DMS53 (cell line): Measurements from ENCODE around the gene TGFB2.

Experiments
- DNase-seq: peaks from one replicate; lab custom pipeline; 2025; lab: John Stamatoyannopoulos, UW

TGFB2 gene

DNA sequence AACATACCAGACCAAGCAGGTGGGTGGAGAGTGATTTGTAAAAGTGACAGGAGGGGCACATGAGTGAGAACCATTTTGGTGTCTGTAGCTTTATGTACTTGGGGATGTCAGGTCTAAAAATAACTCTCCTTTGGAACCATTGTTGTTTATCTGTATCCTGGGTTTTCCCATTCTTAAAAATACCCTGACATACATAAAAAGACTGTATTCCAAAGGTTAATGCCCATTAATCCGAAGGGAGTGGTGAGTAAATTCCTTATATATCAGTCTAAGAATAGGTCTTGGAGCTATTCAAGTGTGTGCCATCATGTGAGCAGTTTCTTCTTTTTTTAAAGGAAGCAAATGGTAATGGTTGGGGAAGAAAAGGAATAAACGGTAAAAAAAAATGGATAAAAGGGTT is 117.5 kb downstream of the TGFB2 start:
- no peak for DNase-seq

DNA sequence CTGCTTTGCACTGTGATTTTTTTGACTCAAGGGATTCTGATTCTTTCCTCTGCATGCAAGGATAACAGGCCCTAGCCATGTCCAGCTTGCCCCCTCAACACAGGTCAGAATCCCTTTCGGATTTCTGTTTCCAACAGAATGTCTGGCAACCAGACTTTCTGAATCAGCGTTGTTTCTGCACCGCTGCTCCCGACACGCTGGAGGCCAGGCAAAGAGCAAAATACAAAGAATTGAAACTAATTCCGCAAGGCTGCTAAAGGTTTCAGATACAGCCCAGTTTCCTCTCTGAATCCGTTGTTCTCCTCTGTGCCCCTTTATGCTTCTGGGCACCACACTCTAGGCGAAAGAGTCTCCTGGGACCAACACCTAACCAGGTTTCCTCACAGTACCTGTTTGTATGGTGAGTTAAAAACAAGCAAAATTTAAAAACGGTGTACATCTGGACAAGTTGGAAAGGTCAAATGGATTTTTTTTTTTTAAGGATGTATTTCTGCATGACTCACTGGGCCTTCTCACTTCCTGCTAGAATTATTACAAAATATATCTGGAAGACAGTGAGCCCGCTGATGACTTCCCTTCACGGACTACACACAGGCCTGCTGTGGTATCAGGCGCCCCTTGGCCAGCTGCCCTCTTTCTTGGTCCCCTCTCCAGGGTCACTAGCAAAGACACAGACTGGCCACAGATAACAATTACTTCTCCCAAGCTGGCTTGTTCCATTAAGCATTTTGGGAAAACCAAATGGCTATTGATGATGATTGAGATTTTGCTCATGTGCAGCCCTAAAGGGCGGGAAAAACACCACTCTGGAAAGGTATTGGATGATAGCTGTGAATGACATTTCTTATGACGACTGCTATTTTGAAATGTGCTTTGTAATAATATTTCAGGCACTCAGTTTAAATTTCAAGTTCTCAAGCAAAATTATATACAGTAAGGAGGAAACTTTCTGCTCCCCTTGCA is 118.3 kb downstream of the TGFB2 start:
- DNase-seq = peak; percentile 39

DNA sequence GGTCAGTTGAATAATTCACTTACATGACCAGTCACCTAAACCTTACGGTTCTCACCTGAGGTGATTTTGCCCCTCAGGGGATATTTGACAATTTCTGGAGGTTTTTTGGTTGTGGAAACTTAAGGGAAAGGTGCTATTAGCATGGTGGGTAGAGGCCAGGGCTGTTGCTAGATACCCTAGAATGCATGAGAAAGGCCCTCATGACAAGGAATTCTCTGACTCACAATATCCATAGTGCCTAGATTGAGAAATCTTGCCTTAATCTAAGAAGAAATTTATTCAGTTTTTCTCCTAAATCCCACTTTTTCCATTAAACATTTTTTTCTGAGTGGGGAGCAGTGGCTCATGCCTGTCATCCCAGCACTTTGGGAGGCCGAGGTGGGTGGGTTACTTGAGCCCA is 119.7 kb downstream of the TGFB2 start:
- no peak for DNase-seq

DNA sequence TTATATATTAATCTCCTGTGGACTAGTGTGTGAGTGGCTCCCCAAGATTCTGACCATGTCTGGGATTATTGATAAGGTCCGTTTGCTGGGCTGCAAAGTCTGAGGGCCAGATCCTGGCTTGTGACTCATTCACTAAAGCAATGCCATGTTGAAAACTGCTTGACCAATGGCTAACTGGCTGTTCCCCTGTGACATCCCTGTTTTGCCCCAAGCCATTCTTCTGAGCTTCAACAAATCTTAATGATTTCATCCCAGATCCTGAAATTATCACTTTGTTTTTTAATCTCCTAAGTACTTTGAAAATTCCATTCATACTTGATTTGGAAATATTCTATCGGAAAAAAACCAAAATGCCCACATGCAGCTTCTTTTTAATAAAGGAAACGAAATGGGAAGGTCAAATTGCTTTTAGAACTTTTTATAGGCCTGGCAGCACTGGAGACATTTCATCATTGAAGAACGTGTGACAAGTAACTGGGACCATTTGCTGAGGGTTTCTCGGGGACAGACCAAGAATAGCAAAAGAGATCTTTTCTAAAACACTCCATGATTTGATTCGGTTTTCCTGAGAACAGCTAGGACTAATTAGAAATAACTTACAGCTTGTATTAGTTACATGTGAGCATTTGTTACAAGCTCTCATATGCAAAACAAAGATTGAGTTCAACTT is 121.3 kb downstream of the TGFB2 start:
- DNase-seq = no peak

DNA sequence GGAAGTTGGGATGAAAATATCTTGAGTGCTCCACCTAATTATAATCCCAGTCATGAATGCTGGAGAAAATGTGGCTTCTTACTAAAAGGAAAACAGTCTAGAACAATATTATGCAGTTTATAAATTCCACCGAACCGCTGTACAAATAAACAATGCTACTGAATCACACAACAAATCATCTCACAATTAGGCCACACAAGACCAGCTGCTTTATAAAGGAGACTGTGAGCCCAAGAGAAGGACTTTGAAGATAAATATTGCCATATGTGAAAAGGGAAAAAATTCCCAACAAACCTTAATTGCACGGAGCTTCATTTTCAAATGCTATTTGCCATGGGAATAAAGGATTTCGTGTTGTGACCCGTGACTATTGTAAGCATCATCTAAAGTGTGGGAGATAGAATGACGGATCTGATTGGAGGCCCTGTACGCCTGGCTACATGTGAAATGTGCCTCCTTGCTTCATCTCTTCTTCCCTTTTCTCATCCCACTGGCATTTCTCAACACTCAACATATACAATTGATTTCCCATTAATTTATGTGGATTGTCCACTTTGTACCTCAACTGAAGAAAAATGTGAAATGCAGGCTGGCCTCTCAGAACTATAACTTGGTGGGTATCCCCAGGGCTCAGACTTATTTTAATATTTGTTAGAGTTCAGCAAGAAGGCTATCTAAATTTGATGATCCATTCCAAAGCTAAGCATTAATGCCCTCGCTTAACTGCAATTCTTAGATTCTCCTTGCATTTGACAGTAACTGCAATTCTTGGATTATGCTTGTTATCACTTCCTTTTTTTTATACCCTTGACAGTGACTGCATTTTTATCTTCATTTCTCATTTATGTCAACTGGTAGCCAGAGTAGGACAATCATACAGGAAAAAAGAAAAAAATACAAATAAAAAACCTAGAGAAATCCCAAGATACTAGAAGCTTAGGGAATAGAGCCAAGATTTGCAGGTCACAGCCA is 122.3 kb downstream of the TGFB2 start:
- DNase-seq = no peak

DNA sequence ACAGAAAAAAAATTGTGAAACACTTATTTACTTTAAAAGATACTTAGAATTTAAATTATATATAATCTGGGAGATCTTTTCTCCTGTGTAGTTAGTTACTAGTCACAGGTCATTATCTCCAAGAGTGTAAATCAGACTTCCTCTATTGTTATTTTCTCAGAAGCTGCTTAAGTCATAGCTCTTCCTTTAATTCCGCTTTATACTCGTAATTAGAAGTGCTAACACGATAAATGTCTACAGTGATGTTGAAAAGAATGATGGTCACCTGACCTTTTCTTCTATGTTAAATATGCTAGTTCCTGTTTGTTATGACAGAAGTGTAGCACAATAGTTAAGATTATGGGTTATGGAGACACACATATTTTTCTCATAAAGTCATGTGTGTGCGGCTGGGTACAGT is 123.6 kb downstream of the TGFB2 start:
- no peak for DNase-seq

DNA sequence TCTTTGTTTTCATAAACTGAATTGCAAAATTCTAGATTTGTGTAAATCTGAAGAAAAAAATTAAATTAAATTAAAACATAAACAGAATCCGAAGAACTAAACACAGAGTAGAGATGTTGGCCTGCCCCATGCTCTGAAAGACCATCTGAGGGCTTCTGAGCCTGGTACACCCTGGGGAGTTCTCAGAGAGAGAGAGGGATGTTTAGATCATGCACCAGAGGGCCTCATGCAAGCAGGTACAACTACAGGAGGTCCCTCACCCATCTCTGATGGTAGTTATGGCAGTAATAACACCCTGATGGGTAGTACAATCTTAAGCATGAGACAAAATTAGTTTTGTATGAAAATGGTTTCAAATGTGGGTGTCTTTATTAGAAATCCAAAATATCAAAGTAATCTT is 127.7 kb downstream of the TGFB2 start:
- DNase-seq = no peak

DNA sequence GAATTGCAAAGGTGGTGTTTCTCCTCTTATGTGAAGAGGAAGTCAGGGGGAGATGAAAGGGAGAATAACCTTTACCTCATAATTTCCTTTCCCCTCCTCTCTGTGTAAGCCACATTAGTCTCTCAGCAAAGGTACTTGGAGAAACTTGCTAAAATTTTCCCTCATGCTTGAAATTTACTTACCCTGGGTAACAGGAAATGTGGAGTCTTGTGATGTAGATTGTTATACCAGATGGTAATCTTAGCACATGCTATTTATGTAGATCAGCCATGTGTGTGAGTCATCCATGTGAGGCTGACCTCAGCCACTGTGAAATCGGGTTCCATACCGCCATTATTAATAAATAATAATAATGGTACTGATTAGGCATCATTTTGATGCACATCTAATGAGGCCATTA is 128.4 kb downstream of the TGFB2 start:
- DNase-seq = peak; percentile 47

DNA sequence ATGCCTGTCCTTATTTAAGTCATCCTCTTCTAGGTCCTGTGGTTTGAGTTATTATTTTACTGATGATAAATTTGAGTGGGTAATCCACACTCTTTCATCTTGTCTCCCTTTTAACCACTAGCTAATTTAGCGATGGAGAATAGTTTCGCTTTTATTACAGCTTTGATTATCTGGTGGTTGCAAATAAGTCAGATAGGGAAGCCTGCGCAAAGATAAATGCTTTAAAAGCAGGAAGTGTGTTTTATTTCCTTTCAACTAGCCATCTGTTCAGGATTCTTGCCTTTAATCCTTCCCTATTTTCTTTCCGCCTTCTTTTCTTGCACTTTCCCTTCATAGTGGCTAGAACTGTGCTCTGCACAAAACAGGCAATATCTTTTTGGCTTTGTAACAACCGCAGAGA is 129.0 kb downstream of the TGFB2 start:
- no peak for DNase-seq

DNA sequence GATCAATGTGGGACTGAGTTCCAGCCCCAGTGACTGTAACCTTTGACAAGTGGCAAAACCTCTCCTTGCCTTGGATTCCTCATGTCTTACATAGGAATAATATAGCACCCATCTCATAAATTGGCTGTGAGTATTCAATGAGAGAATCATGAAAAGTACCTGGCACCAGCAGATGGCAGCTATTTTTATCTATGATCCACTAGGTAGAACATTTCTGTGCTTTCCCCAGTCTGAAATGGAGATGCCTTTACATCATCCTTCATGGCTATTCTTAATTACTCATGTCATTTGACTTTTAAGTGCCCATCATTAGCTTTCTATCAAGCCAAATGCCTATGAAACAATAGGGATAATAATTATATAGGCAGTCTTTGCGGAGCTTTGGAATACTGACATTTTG is 130.1 kb downstream of the TGFB2 start:
- DNase-seq = peak; percentile 25

DNA sequence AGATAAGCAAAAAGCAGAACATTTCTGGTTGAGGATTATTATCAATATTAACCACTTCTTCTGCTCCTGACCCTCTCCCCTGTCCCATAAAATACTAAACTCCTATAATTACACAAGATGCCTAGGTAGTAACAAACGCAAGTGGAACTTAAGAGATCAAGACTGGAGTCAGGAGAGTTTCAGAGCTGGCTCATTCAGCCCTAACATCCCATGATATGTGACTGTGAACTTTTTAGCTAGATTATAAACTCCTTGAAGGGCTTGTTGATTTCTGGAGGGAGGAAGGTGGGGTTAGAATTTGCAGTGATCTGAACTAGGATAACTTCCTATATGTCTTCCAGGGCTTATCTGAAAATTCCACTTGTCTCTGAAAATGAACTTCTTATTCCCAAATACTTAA is 130.6 kb downstream of the TGFB2 start:
- no peak for DNase-seq

DNA sequence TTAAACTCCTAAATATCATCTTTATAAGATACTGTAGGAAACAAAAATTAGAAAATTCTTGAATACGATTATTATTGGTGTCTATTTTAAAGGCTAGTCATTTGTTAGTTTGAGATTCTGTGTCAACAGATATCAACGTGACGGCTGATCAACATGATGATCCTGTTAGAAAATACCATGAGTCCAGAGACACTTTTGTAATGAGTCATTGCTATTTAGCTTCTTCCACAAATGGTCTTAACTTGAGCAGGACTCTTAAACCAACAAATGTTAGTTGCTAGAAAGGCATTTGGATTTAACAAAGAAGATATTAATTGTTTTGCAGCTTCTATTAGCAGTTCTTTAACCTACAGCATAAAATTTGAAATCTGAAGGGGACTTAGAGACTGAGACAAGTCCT is 131.2 kb downstream of the TGFB2 start:
- peak; percentile 58 for DNase-seq

DNA sequence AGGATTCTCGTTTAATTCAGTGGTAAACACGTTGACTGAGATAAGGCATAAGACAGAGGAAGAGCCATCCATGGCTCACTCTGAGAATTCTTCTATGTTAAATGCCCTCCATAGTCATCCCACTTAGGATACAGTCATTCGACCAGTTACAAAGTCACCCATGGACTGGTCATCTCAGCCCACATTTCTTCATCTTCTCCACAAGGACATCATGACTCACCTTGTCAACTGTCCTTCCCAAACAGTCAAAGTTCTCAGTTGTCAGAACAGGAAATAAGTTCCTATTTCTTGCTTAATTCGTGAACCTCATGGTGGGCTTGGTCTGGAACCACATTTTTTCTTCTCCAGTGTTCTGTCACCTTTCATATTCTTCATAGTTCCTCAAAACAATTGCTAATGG is 133.2 kb downstream of the TGFB2 start:
- DNase-seq = peak; percentile 45

DNA sequence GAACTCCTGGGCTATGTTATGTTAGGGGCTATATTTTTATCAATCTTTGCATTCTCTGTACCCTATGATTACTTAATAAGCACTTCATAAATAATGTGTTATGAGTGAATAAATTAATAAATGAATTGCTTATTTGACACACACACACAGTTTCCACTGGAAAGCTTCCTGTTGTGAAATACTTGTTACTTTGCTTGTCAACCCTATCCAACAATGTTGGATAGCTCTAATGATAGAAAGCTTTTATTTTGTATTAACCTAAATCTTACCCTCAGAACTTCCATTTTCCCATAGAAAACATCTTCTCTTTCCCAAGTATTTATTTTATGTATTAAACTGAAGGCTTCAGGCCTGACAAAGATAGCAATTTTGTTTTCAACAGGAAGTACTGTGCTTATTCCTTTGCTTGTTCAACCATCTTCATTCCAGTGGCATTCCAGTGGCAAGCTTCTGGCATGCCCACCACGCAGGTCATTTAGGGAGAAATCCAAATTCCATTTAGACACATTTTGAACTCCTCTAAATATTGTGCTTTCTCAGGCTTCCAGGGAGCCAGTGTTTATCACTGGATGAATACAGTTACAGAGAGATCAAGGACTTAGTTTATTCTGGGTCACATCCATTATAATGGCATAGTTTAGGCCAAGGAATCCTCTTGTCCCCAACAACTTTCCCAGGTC is 134.4 kb downstream of the TGFB2 start:
- peak; percentile 23 for DNase-seq

DNA sequence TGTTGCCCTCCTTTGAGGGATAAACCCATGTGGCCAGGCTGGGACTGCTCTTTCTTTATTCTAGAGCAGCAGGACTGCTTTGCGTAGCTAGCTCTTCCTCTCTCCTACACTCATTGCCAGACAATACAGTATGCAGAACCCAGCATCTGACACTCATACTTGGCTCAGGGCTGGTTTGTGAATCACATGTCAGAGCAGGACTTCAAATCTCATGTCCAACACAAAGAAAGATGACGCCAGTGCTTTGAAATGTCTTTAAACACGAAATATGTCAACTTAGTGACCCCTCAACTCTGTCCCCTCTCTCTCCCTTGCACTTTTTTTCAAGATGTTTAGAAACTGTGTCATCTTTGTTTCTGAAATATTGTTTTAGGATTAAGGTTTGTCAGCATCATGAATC is 135.0 kb downstream of the TGFB2 start:
- peak; percentile 35 for DNase-seq

DNA sequence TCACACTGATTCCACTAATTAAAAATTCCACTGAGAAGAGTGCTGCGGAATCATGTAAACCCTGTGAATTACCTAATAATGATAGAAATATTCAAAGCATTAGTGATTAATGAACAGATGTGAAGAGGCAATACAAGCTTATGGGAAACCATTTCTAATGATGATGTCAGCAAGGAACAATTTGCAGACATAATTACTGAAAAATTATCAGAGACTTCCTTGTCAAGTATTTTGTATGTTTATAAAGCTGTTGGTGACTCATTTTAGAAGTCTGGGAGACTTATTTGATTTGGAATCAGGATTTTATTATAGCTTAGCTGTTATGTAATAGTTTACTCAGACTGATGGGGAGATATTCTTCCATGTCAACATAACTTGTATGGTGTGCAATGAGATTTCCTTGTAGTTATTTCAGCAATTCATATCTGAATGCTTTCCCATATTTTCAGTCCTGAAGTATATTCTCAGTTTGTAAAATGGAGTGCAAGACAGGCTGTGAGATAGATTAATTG is 135.5 kb downstream of the TGFB2 start:
- peak; percentile 74 for DNase-seq

DNA sequence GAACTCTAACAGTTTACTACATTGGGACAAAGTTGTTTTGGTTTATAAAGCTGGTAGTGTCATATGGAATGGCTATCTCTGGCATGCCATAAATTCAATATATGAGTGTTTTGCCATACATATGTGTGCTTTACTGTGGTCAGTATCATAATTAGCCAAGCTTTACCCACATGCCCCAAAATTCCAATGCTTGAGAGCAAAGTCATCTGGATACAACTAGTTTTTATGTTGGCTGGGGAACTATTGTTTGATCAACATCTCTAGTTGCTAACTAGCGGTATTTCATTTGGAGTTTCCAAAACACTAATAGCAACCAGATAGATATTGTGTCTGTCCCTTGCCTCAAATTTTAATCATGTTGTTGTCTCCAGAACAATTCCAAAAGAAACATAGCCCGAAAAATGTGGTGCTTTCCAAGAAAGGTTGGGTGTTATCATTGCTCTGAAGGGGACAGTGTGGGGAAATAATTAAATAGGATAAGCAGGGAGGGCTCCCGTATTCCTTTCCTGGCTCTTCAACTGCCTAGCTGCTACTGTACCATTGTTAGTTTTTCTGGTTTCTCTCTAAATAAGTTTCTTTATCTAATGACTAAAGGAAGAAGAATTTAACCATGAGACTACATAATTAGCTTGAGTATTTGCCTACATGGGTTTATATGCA is 136.1 kb downstream of the TGFB2 start:
- no peak for DNase-seq

DNA sequence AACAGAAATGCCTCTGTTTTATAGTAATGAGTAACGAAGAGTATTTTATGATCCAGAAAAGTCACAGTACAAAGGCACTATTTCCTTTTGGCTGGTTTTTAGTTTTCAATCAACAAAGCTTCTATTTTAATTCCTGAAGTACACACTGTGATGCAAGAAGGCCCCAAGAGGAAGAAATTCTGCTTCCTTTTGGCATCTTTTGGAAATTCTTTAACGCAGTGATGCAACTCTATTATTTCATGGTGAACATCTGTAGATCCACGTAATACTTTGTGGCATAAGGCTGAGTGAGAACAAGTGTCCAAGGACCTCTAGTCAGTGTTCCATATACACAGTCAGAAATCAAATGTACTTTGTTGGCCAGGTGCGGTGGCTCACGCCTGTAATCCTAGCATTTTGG is 137.5 kb downstream of the TGFB2 start:
- DNase-seq = no peak

DNA sequence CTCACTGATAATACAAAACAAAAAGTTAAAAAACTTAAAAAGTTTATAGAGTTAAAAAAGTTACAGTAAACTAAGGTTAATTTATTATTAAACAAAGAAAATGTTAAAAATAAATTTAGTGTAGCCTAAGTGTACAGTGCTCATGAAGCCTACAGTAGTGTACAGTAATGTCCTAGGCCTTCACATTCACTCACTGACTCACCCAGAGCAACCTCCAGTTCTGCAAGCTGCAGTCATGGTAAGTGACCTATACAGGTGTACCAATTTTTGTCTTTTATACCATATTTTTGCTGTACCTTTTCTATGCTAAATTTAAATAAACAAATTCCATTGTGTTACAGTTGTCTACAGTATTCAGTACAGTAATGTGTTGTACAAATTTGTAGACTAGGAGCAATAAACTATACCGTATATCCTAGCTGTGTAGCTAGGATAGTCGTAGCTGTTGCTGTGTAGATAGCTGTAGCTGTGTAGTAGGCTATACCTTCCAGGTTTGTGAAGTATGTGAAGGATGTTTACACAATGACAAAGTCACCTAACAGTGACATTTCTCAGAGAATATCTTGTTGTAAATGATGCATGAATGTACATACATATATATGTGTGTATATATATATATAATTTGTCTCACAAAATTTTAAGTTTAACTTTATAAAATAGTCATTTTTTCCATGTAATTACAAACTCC is 140.2 kb downstream of the TGFB2 start:
- peak; percentile 80 for DNase-seq

DNA sequence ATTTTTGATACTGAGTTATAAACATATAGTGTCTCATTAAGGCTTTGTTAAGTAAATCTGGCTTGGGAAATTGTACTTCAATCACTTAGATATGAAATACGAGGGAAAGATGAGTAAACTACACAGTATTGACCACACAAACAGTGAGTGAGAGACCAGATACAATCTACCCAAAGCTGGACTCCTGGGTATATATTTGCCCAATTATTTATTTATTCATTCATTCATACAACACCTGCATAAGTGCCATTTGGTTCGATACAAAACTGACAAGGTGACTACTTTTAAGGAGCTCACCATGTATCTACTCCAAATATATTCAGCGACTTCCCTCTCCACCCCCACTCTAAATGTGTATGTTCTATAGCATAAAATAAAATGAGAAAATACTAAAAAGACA is 143.4 kb downstream of the TGFB2 start:
- DNase-seq = no peak
